ENCODE results near the gene CEBPA. TPM values are rescaled to one million over a fixed set of nuclear protein-coding genes. Genes with fewer than 3 reads are reported as not detected.

CEBPA gene
- total and polyA plus RNA-seq, 4 donors = 32.9 to 112 (median 82.7) TPM

GRCh38 chr19:33340991-33341390 lies 38.7 kb upstream of the CEBPA start:
- H3K4me1 ChIP-seq (ENCODE audit: control insufficient read depth in 4 of 4, insufficient read depth in 4 of 4, low read length in 3 of 4) = peaks cover 3 to 14% (median 11%) of the 10 kb centered on the region in 4 donors
- no peak overlapping the region for H3K4me3 ChIP-seq (ENCODE audit: low read depth in 1 of 3, low read length in 3 of 3)
- 31% methylated on average over 2 of the region's 2 CpGs for WGBS
- TF ChIP-seq SP1 (IDR thresholded peaks at IDR 0.05) (no peak), NR2F2 (IDR thresholded peaks at IDR 0.05) (no peak), HNF4A (conservative IDR thresholded peaks at IDR 0.05) (no peak), MAX (IDR thresholded peaks at IDR 0.05) (no peak), FOXA1 (IDR thresholded peaks at IDR 0.05) (no peak)
- DNase-seq (ENCODE audit: low spot score) = no peak
- H3K9ac ChIP-seq (ENCODE audit: low read depth in 1 of 2, low read length in 2 of 2) = no peak overlapping the region
- H3K27me3 ChIP-seq (ENCODE audit: control insufficient read depth in 4 of 4, insufficient read depth in 4 of 4, low read length in 3 of 4) = no peaks in the 10 kb centered on the region
- H3K27ac ChIP-seq (ENCODE audit: low read depth in 1 of 2, low read length in 2 of 2) = no peak overlapping the region
- H3K9me3 ChIP-seq (ENCODE audit: control insufficient read depth in 4 of 4, low read length in 3 of 4) = no peaks in the 10 kb centered on the region
- H3K36me3 ChIP-seq (ENCODE audit: control insufficient read depth in 4 of 4, insufficient read depth in 3 of 4, low read depth in 1 of 4, low read length in 3 of 4) = no peaks in the 10 kb centered on the region

DNA sequence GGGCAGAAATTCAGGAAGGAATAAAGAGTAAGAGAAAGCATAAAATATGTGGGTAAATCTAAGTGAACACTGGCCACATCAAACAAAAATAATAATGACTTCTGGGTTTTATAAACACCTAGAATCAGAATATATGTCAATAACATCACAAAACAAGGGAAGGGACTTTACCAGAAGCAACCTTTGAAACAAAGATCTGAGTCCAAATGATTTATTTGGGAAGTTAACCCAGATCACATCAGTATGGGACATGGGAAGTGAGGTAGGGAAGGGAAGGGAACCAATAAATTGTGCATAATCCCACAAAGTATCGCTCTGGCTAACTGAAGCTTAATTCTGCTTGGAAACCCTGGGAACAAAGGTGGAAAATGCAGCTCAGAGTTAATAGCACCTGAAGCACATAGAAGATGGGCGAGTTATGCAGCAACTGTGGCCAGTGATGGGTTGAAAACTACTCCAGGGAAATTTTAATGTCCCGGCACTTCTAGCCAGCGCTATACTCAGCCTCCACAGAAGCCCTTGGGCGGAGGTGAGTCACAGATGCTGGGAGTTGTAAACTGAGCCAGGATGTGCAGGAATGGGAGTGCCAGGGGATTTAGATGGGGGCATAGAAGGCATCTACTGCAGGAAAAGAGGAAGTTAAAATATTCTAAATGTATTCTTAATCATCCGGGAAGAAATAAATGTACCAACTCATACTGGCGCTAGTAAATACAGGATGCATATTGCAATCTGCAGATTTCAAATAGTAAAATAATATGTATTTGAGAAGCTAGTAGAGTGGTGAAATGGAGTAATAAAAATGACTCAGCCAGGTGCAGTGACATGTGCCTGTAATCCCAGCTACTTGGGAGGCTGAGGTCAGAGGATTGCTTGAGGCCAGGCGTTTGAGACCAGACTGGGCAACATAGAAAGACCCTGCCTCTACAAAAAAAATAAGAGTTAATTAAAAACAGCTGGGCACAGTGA lies 37.0 kb upstream of the CEBPA start:
- Histone ChIP-seq H3K36me3 (ENCODE audit: control insufficient read depth in 4 of 4, insufficient read depth in 3 of 4, low read depth in 1 of 4, low read length in 3 of 4) (no peaks in the 10 kb centered on the region), H3K9ac (ENCODE audit: low read depth in 1 of 2, low read length in 2 of 2) (peak overlapping the region in 1 of 2 donors; percentile 26), H3K9me3 (ENCODE audit: control insufficient read depth in 4 of 4, low read length in 3 of 4) (no peaks in the 10 kb centered on the region), H3K4me3 (ENCODE audit: low read depth in 1 of 3, low read length in 3 of 3) (no peak overlapping the region), H3K27me3 (ENCODE audit: control insufficient read depth in 4 of 4, insufficient read depth in 4 of 4, low read length in 3 of 4) (no peaks in the 10 kb centered on the region), H3K4me1 (ENCODE audit: control insufficient read depth in 4 of 4, insufficient read depth in 4 of 4, low read length in 3 of 4) (peaks cover 3 to 14% (median 12%) of the 10 kb centered on the region in 4 donors), H3K27ac (ENCODE audit: low read depth in 1 of 2, low read length in 2 of 2) (peak overlapping the region; percentile 50 to 69)
- DNase-seq (ENCODE audit: low spot score) = no peak
- TF ChIP-seq TAF1 (conservative IDR thresholded peaks at IDR 0.05) (no peak), HNF4A (conservative IDR thresholded peaks at IDR 0.05) (peak; percentile 70 to 71), SP1 (IDR thresholded peaks at IDR 0.05) (peak; percentile 9)
- WGBS = 84% methylated on average over 8 of the region's 8 CpGs

DNA sequence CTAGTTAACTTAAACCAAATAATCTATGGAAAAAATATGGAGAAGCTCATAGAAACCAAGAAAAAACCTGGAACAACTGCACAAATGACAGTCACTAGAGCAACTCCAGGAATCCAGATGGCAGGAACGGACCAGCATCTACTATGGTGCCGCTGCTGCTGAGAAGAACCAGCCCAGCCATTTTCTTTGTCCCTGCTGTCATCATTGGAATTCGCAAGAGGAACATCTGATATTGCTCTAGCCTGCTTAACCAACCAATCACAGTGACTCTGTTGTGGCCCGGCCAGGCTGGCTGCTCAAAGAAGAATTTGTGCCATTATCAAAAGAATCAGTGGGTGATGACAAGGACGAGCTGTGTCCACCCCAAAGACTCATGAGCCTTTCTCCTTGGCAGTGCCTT lies 33.1 kb upstream of the CEBPA start:
- no peak for DNase-seq (ENCODE audit: low spot score)
- H3K27ac ChIP-seq (ENCODE audit: low read depth in 1 of 2, low read length in 2 of 2) = no peak overlapping the region
- H3K36me3 ChIP-seq (ENCODE audit: control insufficient read depth in 4 of 4, insufficient read depth in 3 of 4, low read depth in 1 of 4, low read length in 3 of 4) = no peaks in the 10 kb centered on the region
- TF ChIP-seq GABPA (IDR thresholded peaks at IDR 0.05 in 1 of 2, conservative IDR thresholded peaks at IDR 0.05 in 1 of 2) (no peak), FOXA2 (IDR thresholded peaks at IDR 0.05) (no peak), EGR1 (IDR thresholded peaks at IDR 0.05; ENCODE audit: low read depth in 2 of 2) (no peak), MAX (IDR thresholded peaks at IDR 0.05) (no peak), ATF3 (IDR thresholded peaks at IDR 0.05) (no peak), TAF1 (conservative IDR thresholded peaks at IDR 0.05) (no peak)
- H3K9ac ChIP-seq (ENCODE audit: low read depth in 1 of 2, low read length in 2 of 2) = no peak overlapping the region
- H3K27me3 ChIP-seq (ENCODE audit: control insufficient read depth in 4 of 4, insufficient read depth in 4 of 4, low read length in 3 of 4) = no peaks in the 10 kb centered on the region
- 91% methylated on average over 5 of the region's 5 CpGs for WGBS
- H3K4me1 ChIP-seq (ENCODE audit: control insufficient read depth in 4 of 4, insufficient read depth in 4 of 4, low read length in 3 of 4) = peaks cover 4 to 22% (median 13%) of the 10 kb centered on the region in 4 donors
- no peak overlapping the region for H3K4me3 ChIP-seq (ENCODE audit: low read depth in 1 of 3, low read length in 3 of 3)
- H3K9me3 ChIP-seq (ENCODE audit: control insufficient read depth in 4 of 4, low read length in 3 of 4) = no peaks in the 10 kb centered on the region

- H3K36me3 ChIP-seq (ENCODE audit: control insufficient read depth in 4 of 4, insufficient read depth in 3 of 4, low read depth in 1 of 4, low read length in 3 of 4) = no peaks in the 10 kb centered on the region
- WGBS = 96% methylated on average over 3 of the region's 3 CpGs
- H3K4me1 ChIP-seq (ENCODE audit: control insufficient read depth in 4 of 4, insufficient read depth in 4 of 4, low read length in 3 of 4) = peaks cover 8 to 33% (median 17%) of the 10 kb centered on the region in 4 donors
- DNase-seq (ENCODE audit: low spot score) = no peak
- no peak overlapping the region for H3K27ac ChIP-seq (ENCODE audit: low read depth in 1 of 2, low read length in 2 of 2)
- H3K9ac ChIP-seq (ENCODE audit: low read depth in 1 of 2, low read length in 2 of 2) = no peak overlapping the region
- no peak overlapping the region for H3K4me3 ChIP-seq (ENCODE audit: low read depth in 1 of 3, low read length in 3 of 3)
- H3K27me3 ChIP-seq (ENCODE audit: control insufficient read depth in 4 of 4, insufficient read depth in 4 of 4, low read length in 3 of 4) = no peaks in the 10 kb centered on the region
- H3K9me3 ChIP-seq (ENCODE audit: control insufficient read depth in 4 of 4, low read length in 3 of 4) = no peaks in the 10 kb centered on the region
- TF ChIP-seq REST (IDR thresholded peaks at IDR 0.05) = no peak
- TF ChIP-seq JUND (IDR thresholded peaks at IDR 0.05) = no peak
- no peak for TF ChIP-seq GABPA (IDR thresholded peaks at IDR 0.05 in 1 of 2, conservative IDR thresholded peaks at IDR 0.05 in 1 of 2)
- TF ChIP-seq HNF4G (IDR thresholded peaks at IDR 0.05) = no peak
- no peak for TF ChIP-seq HNF4A (conservative IDR thresholded peaks at IDR 0.05)
- TF ChIP-seq RAD21 (IDR thresholded peaks at IDR 0.05) = no peak
- TF ChIP-seq FOXA2 (IDR thresholded peaks at IDR 0.05) = no peak
- TF ChIP-seq FOXA1 (IDR thresholded peaks at IDR 0.05) = no peak
- TF ChIP-seq SP1 (IDR thresholded peaks at IDR 0.05) = no peak
- TF ChIP-seq MAX (IDR thresholded peaks at IDR 0.05) = no peak
- TF ChIP-seq EGR1 (IDR thresholded peaks at IDR 0.05; ENCODE audit: low read depth in 2 of 2) = no peak
- no peak for TF ChIP-seq YY1 (IDR thresholded peaks at IDR 0.05)
These were observed 31.9 kb upstream of the CEBPA start for GRCh38 chr19:33334271-33334670.

All from liver (tissue), 9 donors.